Stimulated activated naive CD8-positive, alpha-beta T cell treated with anti-CD3 and anti-CD28 coated beads, Interleukin-15, amount 100 ng/mL, for 72 hours (primary cell): ENCODE measurements around the gene ATP5PD.
"Not testable (repeated sequence)": the region's sequence is repeated elsewhere in the genome, so short reads cannot be mapped to it uniquely, and the experiment has no call there.

Experiments used
- ATAC-seq: fragments of 150-1000 bp; cut with Tn5 transposase; 2 replicates; pipeline ENCODE4 v1.10.0; 2021; ENCODE audit warnings: mild to moderate bottlenecking, moderate library complexity
- DNase-seq, 2 donors: peaks; one replicate each; pipeline ENCODE4 v3.0.0; 2021 to 2022
- H3K27ac Mint-ChIP-seq, 2 donors: one replicate each; pipeline ENCODE4 v1.8.0; 2022; ENCODE audit warnings: mild to moderate bottlenecking in 2 of 2, mixed read lengths in 2 of 2, moderate library complexity in 2 of 2
- H3K27me3 Mint-ChIP-seq: one replicate; pipeline ENCODE4 v1.8.0; 2022; ENCODE audit warnings: mixed read lengths
- H3K4me1 Mint-ChIP-seq: one replicate; pipeline ENCODE4 v1.8.0; 2022; ENCODE audit warnings: mild to moderate bottlenecking, mixed read lengths
- H3K4me3 Mint-ChIP-seq, 2 donors: one replicate each; pipeline ENCODE4 v1.8.0; 2022; ENCODE audit warnings: mild to moderate bottlenecking in 2 of 2, mixed read lengths in 2 of 2, moderate library complexity in 1 of 2
- H3K9me3 Mint-ChIP-seq, 2 donors: one replicate each; pipeline ENCODE4 v1.8.0; 2022; ENCODE audit warnings: mixed read lengths in 2 of 2

ATP5PD gene

GRCh38 chr17:75081611-75082540, 35.1 kb upstream of the ATP5PD start:
- H3K27ac Mint-ChIP-seq, result no peak overlapping the region
- ATAC-seq, result no peak
- DNase-seq, result no peak

GRCh38 chr17:75079023-75079373, 32.2 kb upstream of the ATP5PD start:
- Mint-ChIP-seq H3K9me3 (no peaks in the 10 kb centered on the region), H3K4me1 (peaks cover 40% of the 10 kb centered on the region), H3K27ac (peak overlapping the region in 1 of 2 donors; percentile 54), H3K4me3 (peak overlapping the region in 1 of 2 donors; percentile 93), H3K27me3 (peaks cover 10% of the 10 kb centered on the region)
- ATAC-seq (no peak), DNase-seq (no peak)

More at GRCh38 chr17:75081611-75082540, 35.1 kb upstream of the ATP5PD start:
- H3K4me3 Mint-ChIP-seq, result no peak overlapping the region
- peaks cover 10% of the 10 kb centered on the region for H3K27me3 Mint-ChIP-seq
- H3K9me3 Mint-ChIP-seq, result no peaks in the 10 kb centered on the region
- H3K4me1 Mint-ChIP-seq, result peaks cover 48% of the 10 kb centered on the region

GRCh38 chr17:75078284-75079022, 31.7 kb upstream of the ATP5PD start:
- Mint-ChIP-seq H3K9me3 (no peaks in the 10 kb centered on the region), H3K27me3 (peaks cover 10% of the 10 kb centered on the region), H3K4me1 (peaks cover 37% of the 10 kb centered on the region), H3K4me3 (peak overlapping the region; percentile 79 to 93), H3K27ac (peak overlapping the region in 1 of 2 donors; percentile 54)
- peak; percentile 62 for ATAC-seq
- DNase-seq, result no peak

DNA sequence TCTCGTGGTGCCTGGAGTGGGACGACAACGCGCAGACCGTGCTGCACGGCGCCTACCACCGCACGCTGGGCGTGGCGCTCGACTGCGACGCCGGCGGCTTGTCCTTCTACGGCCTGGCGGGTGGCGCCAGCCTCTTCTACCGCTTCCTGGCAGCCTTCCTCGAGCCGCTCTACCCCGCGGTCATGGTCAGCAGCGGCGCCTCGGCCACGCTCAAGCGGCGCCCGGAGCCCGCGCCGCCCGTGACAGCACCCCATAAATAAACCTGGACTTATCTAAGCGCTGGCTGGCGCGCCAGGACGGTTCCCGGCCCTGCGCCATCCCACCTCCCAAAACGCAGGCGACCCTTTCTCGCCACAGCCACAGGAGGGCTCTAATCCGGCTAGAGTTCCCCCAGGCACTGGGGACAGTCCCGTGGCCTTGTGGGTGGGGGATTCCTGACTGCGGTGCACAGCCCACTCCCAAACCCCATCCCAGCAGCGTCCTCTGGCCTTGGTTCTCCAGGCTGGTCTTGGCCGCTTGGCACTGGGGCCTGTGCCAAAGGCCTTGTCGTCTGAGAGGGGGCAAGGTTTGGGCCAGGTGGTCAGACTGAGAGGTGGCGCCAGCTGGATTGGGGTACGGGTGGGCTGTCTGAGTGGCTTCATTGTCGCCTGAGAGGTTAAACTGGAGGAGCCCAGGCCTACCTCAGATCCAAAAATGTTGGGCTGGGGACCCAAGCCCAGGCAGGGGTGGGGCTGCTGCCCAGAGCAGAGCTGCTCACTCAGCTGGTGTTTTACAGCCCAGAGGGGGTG, 30.9 kb upstream of the ATP5PD start:
- peak overlapping the region; percentile 82 to 91 for H3K27ac Mint-ChIP-seq
- ATAC-seq (peak; percentile 83), DNase-seq (peak; percentile 52 to 57)
- H3K4me3 Mint-ChIP-seq, result peak overlapping the region; percentile 79 to 93
- no peaks in the 10 kb centered on the region for H3K9me3 Mint-ChIP-seq
- peaks cover 37% of the 10 kb centered on the region for H3K4me1 Mint-ChIP-seq
- peaks cover 10% of the 10 kb centered on the region for H3K27me3 Mint-ChIP-seq

GRCh38 chr17:75077072-75077495, 30.3 kb upstream of the ATP5PD start:
- H3K27ac Mint-ChIP-seq, result peak overlapping the region in 1 of 2 donors; percentile 82
- DNase-seq, result no peak
- no peak for ATAC-seq
- H3K4me3 Mint-ChIP-seq, result peak overlapping the region; percentile 79 to 93
- H3K9me3 Mint-ChIP-seq, result no peaks in the 10 kb centered on the region
- H3K27me3 Mint-ChIP-seq, result peaks cover 6% of the 10 kb centered on the region
- peaks cover 37% of the 10 kb centered on the region for H3K4me1 Mint-ChIP-seq

GRCh38 chr17:75075597-75076336, 29.0 kb upstream of the ATP5PD start:
- no peak for ATAC-seq
- Mint-ChIP-seq H3K9me3 (no peaks in the 10 kb centered on the region), H3K27ac (no peak overlapping the region), H3K4me3 (no peak overlapping the region), H3K27me3 (no peaks in the 10 kb centered on the region), H3K4me1 (peaks cover 37% of the 10 kb centered on the region)
- no peak for DNase-seq

- H3K27ac Mint-ChIP-seq, result no peak overlapping the region
- peaks cover 31% of the 10 kb centered on the region for H3K4me1 Mint-ChIP-seq
- no peaks in the 10 kb centered on the region for H3K9me3 Mint-ChIP-seq
- no peak for ATAC-seq
- no peak overlapping the region for H3K4me3 Mint-ChIP-seq
- H3K27me3 Mint-ChIP-seq, result no peaks in the 10 kb centered on the region
- no peak for DNase-seq
These were observed 27.8 kb upstream of the ATP5PD start for GRCh38 chr17:75074532-75074931.

- H3K4me3 Mint-ChIP-seq, result no peak overlapping the region
- no peaks in the 10 kb centered on the region for H3K9me3 Mint-ChIP-seq
- peaks cover 22% of the 10 kb centered on the region for H3K4me1 Mint-ChIP-seq
- no peaks in the 10 kb centered on the region for H3K27me3 Mint-ChIP-seq
- DNase-seq (no peak), ATAC-seq (no peak)
- no peak overlapping the region for H3K27ac Mint-ChIP-seq
These were observed 26.9 kb upstream of the ATP5PD start for GRCh38 chr17:75073618-75074047.

- DNase-seq, H3K27me3 Mint-ChIP-seq, ATAC-seq, H3K9me3 Mint-ChIP-seq, H3K4me3 Mint-ChIP-seq, H3K27ac Mint-ChIP-seq: not testable (repeated sequence)
- H3K4me1 Mint-ChIP-seq, result peaks cover 18% of the 10 kb centered on the region
These were observed 26.1 kb upstream of the ATP5PD start for GRCh38 chr17:75072909-75073308.

GRCh38 chr17:75071478-75072271, 24.9 kb upstream of the ATP5PD start:
- not testable (repeated sequence) for DNase-seq, H3K27me3 Mint-ChIP-seq, H3K4me3 Mint-ChIP-seq, ATAC-seq, H3K9me3 Mint-ChIP-seq, H3K27ac Mint-ChIP-seq
- peaks cover 14% of the 10 kb centered on the region for H3K4me1 Mint-ChIP-seq

- H3K27ac Mint-ChIP-seq, result no peak overlapping the region
- DNase-seq (no peak), ATAC-seq (no peak)
These were observed 23.0 kb upstream of the ATP5PD start for GRCh38 chr17:75069783-75070182.

DNA sequence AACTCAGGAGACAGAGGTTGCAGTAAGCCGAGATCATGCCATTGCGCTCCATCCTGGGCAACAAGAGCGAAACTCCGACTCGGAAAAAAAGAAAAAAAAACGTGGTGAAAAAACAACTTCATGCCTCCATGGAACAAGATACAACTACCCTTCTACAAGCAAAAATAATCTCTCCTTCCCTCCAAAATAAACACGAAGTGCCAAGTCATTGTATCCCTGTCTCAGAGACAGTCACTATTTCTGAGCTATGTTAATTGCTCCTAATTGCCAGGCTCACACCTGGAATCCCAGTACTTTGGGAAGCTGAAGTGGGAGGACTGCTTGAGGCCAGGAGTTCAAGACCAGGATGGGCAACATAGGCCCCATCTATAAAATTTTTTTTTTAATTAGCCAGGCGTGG, 22.0 kb upstream of the ATP5PD start:
- H3K27me3 Mint-ChIP-seq, result no peaks in the 10 kb centered on the region
- no peak overlapping the region for H3K4me3 Mint-ChIP-seq
- H3K9me3 Mint-ChIP-seq, result no peaks in the 10 kb centered on the region
- no peak for ATAC-seq
- peak overlapping the region in 1 of 2 donors; percentile 57 for H3K27ac Mint-ChIP-seq
- peaks cover 40% of the 10 kb centered on the region for H3K4me1 Mint-ChIP-seq
- no peak for DNase-seq

More at GRCh38 chr17:75069783-75070182, 23.0 kb upstream of the ATP5PD start:
- Mint-ChIP-seq H3K9me3 (no peaks in the 10 kb centered on the region), H3K4me3 (no peak overlapping the region), H3K4me1 (peaks cover 30% of the 10 kb centered on the region), H3K27me3 (no peaks in the 10 kb centered on the region)

- Mint-ChIP-seq H3K27me3 (no peaks in the 10 kb centered on the region), H3K4me1 (peaks cover 40% of the 10 kb centered on the region), H3K9me3 (no peaks in the 10 kb centered on the region), H3K27ac (peak overlapping the region; percentile 48 to 81), H3K4me3 (peak overlapping the region in 1 of 2 donors; percentile 31)
- ATAC-seq (peak; percentile 83), DNase-seq (peak in 1 of 2 donors; percentile 30)
These were observed 21.1 kb upstream of the ATP5PD start for GRCh38 chr17:75067856-75068255.

GRCh38 chr17:75065562-75066151, 18.9 kb upstream of the ATP5PD start:
- Mint-ChIP-seq H3K27ac (peak overlapping the region; percentile 40 to 88), H3K4me1 (peaks cover 40% of the 10 kb centered on the region), H3K27me3 (no peaks in the 10 kb centered on the region), H3K9me3 (no peaks in the 10 kb centered on the region), H3K4me3 (peak overlapping the region; percentile 43 to 54)
- ATAC-seq, result no peak
- no peak for DNase-seq
